H9 (cell line): ENCODE measurements around the gene ADA. TPM values are rescaled to one million over a fixed set of nuclear protein-coding genes. Genes with fewer than 3 reads are reported as not detected.
A peak's percentile ranks its signal among the peaks of the same experiment; 100 is the strongest.

Experiments used
- DNase-seq: peaks from one replicate; pipeline ENCODE4 v3.0.0-alpha.2; 2017
- H2AFZ ChIP-seq: one replicate; pipeline ENCODE4 v1.6.1; 2013; ENCODE audit warnings: mild to moderate bottlenecking, low read length, control low read depth, moderate library complexity
- H2AK5ac ChIP-seq: 2 replicates; pipeline ENCODE4 v1.6.1; 2013; ENCODE audit warnings: low read length, control low read depth, mixed read lengths; ENCODE audit not compliant: insufficient read length
- H2BK120ac ChIP-seq: one replicate; pipeline ENCODE4 v1.6.1; 2013; ENCODE audit warnings: low read depth, mild to moderate bottlenecking, low read length, control low read depth, inconsistent platforms; ENCODE audit not compliant: poor library complexity, severe bottlenecking
- H2BK12ac ChIP-seq: 2 replicates; pipeline ENCODE4 v1.6.1; 2013; ENCODE audit warnings: low read length, control low read depth, mixed read lengths, low read depth; ENCODE audit not compliant: insufficient read length
- H2BK15ac ChIP-seq: 2 replicates; pipeline ENCODE4 v1.6.1; 2013; ENCODE audit warnings: low read depth, low read length, control low read depth
- H2BK20ac ChIP-seq: one replicate; pipeline ENCODE4 v1.6.1; 2013; ENCODE audit warnings: low read depth, mild to moderate bottlenecking, low read length, control low read depth, inconsistent platforms; ENCODE audit not compliant: poor library complexity, severe bottlenecking
- H2BK5ac ChIP-seq: 2 replicates; pipeline ENCODE4 v1.6.1; 2013; ENCODE audit warnings: low read length, control low read depth, mixed read lengths; ENCODE audit not compliant: insufficient read length
- H3K14ac ChIP-seq: 2 replicates; pipeline ENCODE4 v1.6.1; 2013; ENCODE audit warnings: low read length, control low read depth; ENCODE audit not compliant: insufficient read depth
- H3K18ac ChIP-seq: 2 replicates; pipeline ENCODE4 v1.6.1; 2013; ENCODE audit warnings: low read depth, mild to moderate bottlenecking, mixed read lengths, low read length, control low read depth; ENCODE audit not compliant: insufficient read length
- H3K23ac ChIP-seq: 2 replicates; pipeline ENCODE4 v1.6.1; 2013; ENCODE audit warnings: low read length, control low read depth, mixed read lengths, low read depth; ENCODE audit not compliant: insufficient read length
- H3K23me2 ChIP-seq: 2 replicates; pipeline ENCODE4 v1.6.1; 2013; ENCODE audit warnings: low read depth, mild to moderate bottlenecking, mixed read lengths, low read length, control low read depth; ENCODE audit not compliant: insufficient read length, poor library complexity, severe bottlenecking
- H3K27ac ChIP-seq: 2 replicates; pipeline ENCODE4 v1.5.1; 2013; ENCODE audit warnings: low read length, control low read depth, mixed read lengths, low read depth; ENCODE audit not compliant: insufficient read length
- H3K27me3 ChIP-seq: 2 replicates; pipeline ENCODE4 v1.6.1; 2013; ENCODE audit warnings: low read length, control low read depth, inconsistent platforms; ENCODE audit not compliant: insufficient read depth
- H3K4ac ChIP-seq: 2 replicates; pipeline ENCODE4 v1.6.1; 2013; ENCODE audit warnings: low read depth, mild to moderate bottlenecking, control low read depth, inconsistent platforms, low read length, moderate library complexity
- H3K4me1 ChIP-seq: 2 replicates; pipeline ENCODE4 v1.6.1; 2013; ENCODE audit warnings: low read length, control low read depth, inconsistent platforms; ENCODE audit not compliant: insufficient read depth
- H3K4me2 ChIP-seq: 2 replicates; pipeline ENCODE4 v1.6.1; 2013; ENCODE audit warnings: low read length, control low read depth, mixed read lengths; ENCODE audit not compliant: insufficient read length, insufficient read depth
- H3K56ac ChIP-seq: 2 replicates; pipeline ENCODE4 v1.6.1; 2013; ENCODE audit warnings: low read depth, mild to moderate bottlenecking, mixed read lengths, low read length, control low read depth; ENCODE audit not compliant: insufficient read length
- H3K79me1 ChIP-seq: 2 replicates; pipeline ENCODE4 v1.6.1; 2013; ENCODE audit warnings: low read depth, mild to moderate bottlenecking, moderate library complexity, low read length, control low read depth, inconsistent platforms; ENCODE audit not compliant: insufficient read depth, poor library complexity, severe bottlenecking
- H3K79me2 ChIP-seq: 2 replicates; pipeline ENCODE4 v1.6.1; 2013; ENCODE audit warnings: low read length, control low read depth, inconsistent platforms; ENCODE audit not compliant: insufficient read depth
- H3K9ac ChIP-seq: 2 replicates; pipeline ENCODE4 v1.6.1; 2013; ENCODE audit warnings: low read length, control low read depth, mixed read lengths; ENCODE audit not compliant: insufficient read length; ENCODE audit errors: extremely low read depth
- H3K9me3 ChIP-seq: one replicate; pipeline ENCODE4 v1.6.1; 2013; ENCODE audit warnings: low read depth, low read length, inconsistent platforms; ENCODE audit not compliant: control insufficient read depth
- H3T11ph ChIP-seq: one replicate; pipeline ENCODE4 v1.6.1; 2013; ENCODE audit warnings: mild to moderate bottlenecking, low read length, control low read depth, inconsistent platforms
- H4K20me1 ChIP-seq: one replicate; pipeline ENCODE4 v1.6.1; 2013; ENCODE audit not compliant: control insufficient read depth, insufficient read length, insufficient read depth
- H4K5ac ChIP-seq: 2 replicates; pipeline ENCODE4 v1.6.1; 2013; ENCODE audit warnings: low read depth, mild to moderate bottlenecking, mixed read lengths, low read length, control low read depth; ENCODE audit not compliant: insufficient read length
- H4K8ac ChIP-seq: replicated peaks from 2 replicates; pipeline ENCODE4 v1.6.1; 2013; ENCODE audit warnings: low read length, control low read depth, mixed read lengths, low read depth; ENCODE audit not compliant: insufficient read length
- H4K91ac ChIP-seq: 2 replicates; pipeline ENCODE4 v1.6.1; 2013; ENCODE audit warnings: low read depth, mild to moderate bottlenecking, moderate library complexity, mixed read lengths, low read length, control low read depth; ENCODE audit not compliant: insufficient read length
- H3K27ac Mint-ChIP-seq, 3 experiments: 2 replicates in 2 of 3; 3 replicates in 1 of 3; pipeline ENCODE4 v1.8.0; 2020 to 2021; ENCODE audit warnings: mixed read lengths in 3 of 3, mild to moderate bottlenecking in 1 of 3, moderate library complexity in 1 of 3
- H3K27me3 Mint-ChIP-seq: 2 replicates; pipeline ENCODE4 v1.8.0; 2021; ENCODE audit warnings: low read depth, mild to moderate bottlenecking, moderate library complexity, mixed read lengths
- H3K36me3 Mint-ChIP-seq, 3 experiments: 2 replicates in 2 of 3; 3 replicates in 1 of 3; pipeline ENCODE4 v1.8.0; 2020 to 2021; ENCODE audit warnings: low read depth in 3 of 3, mixed read lengths in 3 of 3; ENCODE audit not compliant: insufficient read depth in 1 of 3
- H3K4me1 Mint-ChIP-seq, 2 experiments: 2 replicates each; pipeline ENCODE4 v1.8.0; 2020; ENCODE audit warnings: mixed read lengths in 2 of 2
- H3K4me3 Mint-ChIP-seq, 2 experiments: 2 replicates in 1 of 2; 3 replicates in 1 of 2; pipeline ENCODE4 v1.8.0; 2020 to 2021; ENCODE audit warnings: mild to moderate bottlenecking in 2 of 2, mixed read lengths in 2 of 2, moderate library complexity in 1 of 2
- H3K9me3 Mint-ChIP-seq, 2 experiments: 2 replicates in 1 of 2; 3 replicates in 1 of 2; pipeline ENCODE4 v1.8.0; 2020; ENCODE audit warnings: mild to moderate bottlenecking in 2 of 2, mixed read lengths in 2 of 2, moderate library complexity in 1 of 2
- CTCF ChIP-seq: fragments of 200-600 bp; sonication (generic); conservative IDR thresholded peaks from 3 replicates; pipeline ENCODE4 v1.8.0; 2021; ENCODE audit warnings: antibody characterized with exemption, mild to moderate bottlenecking
- WGBS: extraction: QIAGEN DNeasy Blood & Tissue Kit; methylation state at CpG from one replicate; pipeline ENCODE4 v1.1.7; 2013; ENCODE audit warnings: missing lambda C conversion rate, low lambda C conversion rate, mixed read lengths; ENCODE audit not compliant: insufficient read length; ENCODE audit errors: extremely low coverage; 5-methylcytosine and 5-hydroxymethylcytosine counted together
- total RNA-seq: library from RNA; stranded (reverse); gene quantifications from 2 replicates; pipeline ENCODE4 v1.2.1, GENCODE V29; 2021

The ADA gene
- total RNA-seq, 1 experiment from 2014 or later = 22.0 TPM

GRCh38 chr20:44646023-44646640 is 5.4 kb downstream of the ADA start:
- Mint-ChIP-seq H3K4me3 (no peak overlapping the region), H3K36me3 (peaks cover 0 to 4% (median 4%) of the 10 kb centered on the region in 3 experiments; a peak in 3 of 7 replicates), H3K27me3 (peaks cover 9% of the 10 kb centered on the region), H3K4me1 (peaks cover 58 to 67% of the 10 kb centered on the region in 2 experiments), H3K9me3 (no peaks in the 10 kb centered on the region), H3K27ac (peak overlapping the region; percentile 10 to 91 (median 18); a peak in 6 of 7 replicates)
- H4K91ac ChIP-seq = no peak overlapping the region
- no peak overlapping the region for H2BK12ac ChIP-seq
- H2AK5ac ChIP-seq = no peak overlapping the region
- no peaks in the 10 kb centered on the region for H3K9me3 ChIP-seq
- no peak overlapping the region for H2AFZ ChIP-seq
- no peak overlapping the region for H3K18ac ChIP-seq
- no peak overlapping the region for H2BK5ac ChIP-seq
- no peak overlapping the region for H2BK120ac ChIP-seq
- WGBS = no CpG with 5 or more reads among the region's 4 CpGs
- H3K14ac ChIP-seq = no peak overlapping the region
- H3K4ac ChIP-seq = no peak overlapping the region
- H4K5ac ChIP-seq = no peak overlapping the region
- no peaks in the 10 kb centered on the region; the same call in 1 of the 2 replicates for H3K27me3 ChIP-seq
- H3K23ac ChIP-seq = no peak overlapping the region
- H3K27ac ChIP-seq = no peak overlapping the region
- H3K4me1 ChIP-seq = peaks cover 20% of the 10 kb centered on the region; the same call in 1 of the 2 replicates
- H2BK15ac ChIP-seq = no peak overlapping the region
- no peak overlapping the region for H3K4me2 ChIP-seq
- H3K79me2 ChIP-seq = no peaks in the 10 kb centered on the region
- H3K79me1 ChIP-seq = no peaks in the 10 kb centered on the region
- peaks cover under 1% of the 10 kb centered on the region for H3K23me2 ChIP-seq
- no peak overlapping the region for H3K9ac ChIP-seq
- no peak for TF ChIP-seq CTCF
- no peak overlapping the region for H3K56ac ChIP-seq
- DNase-seq = peak; percentile 42
- H4K20me1 ChIP-seq = no peaks in the 10 kb centered on the region
- no peak overlapping the region for H2BK20ac ChIP-seq
- H3T11ph ChIP-seq = no peak overlapping the region
- H4K8ac ChIP-seq = no peak overlapping the region
